Measurements from ENCODE around the gene COL2A1.

DNA sequence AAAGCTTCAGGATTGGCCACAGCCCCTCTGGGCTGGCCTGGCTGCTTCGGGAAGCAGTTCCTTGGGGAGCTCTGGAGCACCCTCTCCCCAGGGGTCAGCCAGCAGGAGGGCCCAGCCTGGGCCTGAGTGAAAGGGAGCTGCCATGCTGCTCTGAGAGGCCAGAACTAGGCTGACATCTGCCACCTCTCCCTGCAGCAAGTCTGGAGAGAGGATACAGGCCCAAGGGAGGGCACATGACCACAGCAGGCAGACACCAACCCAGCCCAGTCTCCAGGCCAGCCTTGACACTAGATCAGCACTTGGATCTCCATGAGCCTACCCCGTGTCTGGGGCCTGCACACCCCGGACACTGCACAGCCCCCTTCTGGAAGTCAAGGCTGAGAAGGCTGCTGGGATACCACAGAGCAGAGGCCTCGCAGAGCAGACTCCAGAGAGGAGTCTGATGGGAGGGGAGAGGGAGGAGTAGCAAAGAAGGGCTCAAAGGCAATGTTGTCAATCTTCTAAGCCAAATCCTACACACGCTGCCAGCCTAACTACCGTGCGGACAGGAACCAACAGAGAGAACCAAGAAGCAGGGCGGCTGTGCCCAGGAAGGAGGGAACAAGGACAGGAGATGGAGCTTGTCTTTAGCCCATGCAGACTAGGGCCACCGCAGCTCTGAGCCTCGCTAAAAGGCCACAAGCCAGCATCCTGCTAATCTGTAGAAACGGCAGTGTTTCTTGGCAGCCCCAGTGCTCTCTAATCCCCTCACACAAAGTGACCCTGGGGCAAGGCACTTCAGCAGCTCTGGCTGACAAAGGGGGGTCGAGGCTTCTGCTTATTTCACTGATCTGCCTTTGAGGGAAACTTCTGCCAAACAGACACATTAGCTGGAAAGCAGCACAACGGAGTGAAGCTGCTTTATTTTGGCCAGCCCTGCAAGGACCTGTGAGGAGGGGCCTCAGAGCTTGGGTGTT is 12.9 kb downstream of the COL2A1 start:
- TF ChIP-seq, protein P1, sequence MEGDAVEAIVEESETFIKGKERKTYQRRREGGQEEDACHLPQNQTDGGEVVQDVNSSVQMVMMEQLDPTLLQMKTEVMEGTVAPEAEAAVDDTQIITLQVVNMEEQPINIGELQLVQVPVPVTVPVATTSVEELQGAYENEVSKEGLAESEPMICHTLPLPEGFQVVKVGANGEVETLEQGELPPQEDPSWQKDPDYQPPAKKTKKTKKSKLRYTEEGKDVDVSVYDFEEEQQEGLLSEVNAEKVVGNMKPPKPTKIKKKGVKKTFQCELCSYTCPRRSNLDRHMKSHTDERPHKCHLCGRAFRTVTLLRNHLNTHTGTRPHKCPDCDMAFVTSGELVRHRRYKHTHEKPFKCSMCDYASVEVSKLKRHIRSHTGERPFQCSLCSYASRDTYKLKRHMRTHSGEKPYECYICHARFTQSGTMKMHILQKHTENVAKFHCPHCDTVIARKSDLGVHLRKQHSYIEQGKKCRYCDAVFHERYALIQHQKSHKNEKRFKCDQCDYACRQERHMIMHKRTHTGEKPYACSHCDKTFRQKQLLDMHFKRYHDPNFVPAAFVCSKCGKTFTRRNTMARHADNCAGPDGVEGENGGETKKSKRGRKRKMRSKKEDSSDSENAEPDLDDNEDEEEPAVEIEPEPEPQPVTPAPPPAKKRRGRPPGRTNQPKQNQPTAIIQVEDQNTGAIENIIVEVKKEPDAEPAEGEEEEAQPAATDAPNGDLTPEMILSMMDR (IDR thresholded peaks at IDR 0.05; ENCODE audit: low read depth, low read length): no peak
- TF ChIP-seq EZH2phosphoT487 (IDR thresholded peaks at IDR 0.05; ENCODE audit: low read depth): no peak
